Measurements from ENCODE around the gene RNF187. TPM values are rescaled to one million over a fixed set of nuclear protein-coding genes. Genes with fewer than 3 reads are reported as not detected.
A peak's percentile ranks its signal among the peaks of the same experiment; 100 is the strongest.

The RNF187 gene
- total RNA-seq = 31.1 and 34.7 TPM in 2 replicates

- peak within 1 kb of the TSS; percentile 85 for H3K4me3 ChIP-seq (ENCODE audit: low read depth, low read length)
- TF ChIP-seq, protein P1, sequence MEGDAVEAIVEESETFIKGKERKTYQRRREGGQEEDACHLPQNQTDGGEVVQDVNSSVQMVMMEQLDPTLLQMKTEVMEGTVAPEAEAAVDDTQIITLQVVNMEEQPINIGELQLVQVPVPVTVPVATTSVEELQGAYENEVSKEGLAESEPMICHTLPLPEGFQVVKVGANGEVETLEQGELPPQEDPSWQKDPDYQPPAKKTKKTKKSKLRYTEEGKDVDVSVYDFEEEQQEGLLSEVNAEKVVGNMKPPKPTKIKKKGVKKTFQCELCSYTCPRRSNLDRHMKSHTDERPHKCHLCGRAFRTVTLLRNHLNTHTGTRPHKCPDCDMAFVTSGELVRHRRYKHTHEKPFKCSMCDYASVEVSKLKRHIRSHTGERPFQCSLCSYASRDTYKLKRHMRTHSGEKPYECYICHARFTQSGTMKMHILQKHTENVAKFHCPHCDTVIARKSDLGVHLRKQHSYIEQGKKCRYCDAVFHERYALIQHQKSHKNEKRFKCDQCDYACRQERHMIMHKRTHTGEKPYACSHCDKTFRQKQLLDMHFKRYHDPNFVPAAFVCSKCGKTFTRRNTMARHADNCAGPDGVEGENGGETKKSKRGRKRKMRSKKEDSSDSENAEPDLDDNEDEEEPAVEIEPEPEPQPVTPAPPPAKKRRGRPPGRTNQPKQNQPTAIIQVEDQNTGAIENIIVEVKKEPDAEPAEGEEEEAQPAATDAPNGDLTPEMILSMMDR (conservative IDR thresholded peaks at IDR 0.05; ENCODE audit: low read depth, low read length) = no peak
- DNase-seq (ENCODE audit: low read depth) = no peak
Measured at GRCh38 chr1:228487336-228488124, at the start of gene RNF187. Gene RNF187 (plus strand): TSS chr1:228487382.

- TF ChIP-seq, protein P1 (conservative IDR thresholded peaks at IDR 0.05; ENCODE audit: low read depth, low read length) = no peak
- no peak for DNase-seq (ENCODE audit: low read depth)
- H3K4me3 ChIP-seq (ENCODE audit: low read depth, low read length) = no peak overlapping the region
Measured at GRCh38 chr1:228437424-228437962, 49.7 kb upstream of the RNF187 start.

GRCh38 chr1:228438266-228438665, 48.9 kb upstream of the RNF187 start:
- DNase-seq (ENCODE audit: low read depth) = no peak
- H3K4me3 ChIP-seq (ENCODE audit: low read depth, low read length) = no peak overlapping the region
- TF ChIP-seq, protein P1 (conservative IDR thresholded peaks at IDR 0.05; ENCODE audit: low read depth, low read length) = no peak

GRCh38 chr1:228440761-228441500, 46.3 kb upstream of the RNF187 start:
- TF ChIP-seq, protein P1 (conservative IDR thresholded peaks at IDR 0.05; ENCODE audit: low read depth, low read length) = no peak
- no peak overlapping the region for H3K4me3 ChIP-seq (ENCODE audit: low read depth, low read length)
- DNase-seq (ENCODE audit: low read depth) = no peak

- H3K4me3 ChIP-seq (ENCODE audit: low read depth, low read length) = no peak overlapping the region
- DNase-seq (ENCODE audit: low read depth) = no peak
- TF ChIP-seq, protein P1 (conservative IDR thresholded peaks at IDR 0.05; ENCODE audit: low read depth, low read length) = no peak
Measured at GRCh38 chr1:228443395-228443794, 43.8 kb upstream of the RNF187 start.

- no peak for DNase-seq (ENCODE audit: low read depth)
- H3K4me3 ChIP-seq (ENCODE audit: low read depth, low read length) = peak overlapping the region; percentile 59
- TF ChIP-seq, protein P1 (conservative IDR thresholded peaks at IDR 0.05; ENCODE audit: low read depth, low read length) = no peak
Measured at GRCh38 chr1:228445490-228445842, 41.7 kb upstream of the RNF187 start.

Data from epithelial cell of proximal tubule (primary cell).